Ishikawa (cell line): ENCODE measurements around the gene CTNNA3.

Experiments
- CEBPB ChIP-seq: IDR thresholded peaks from 2 replicates; pipeline ENCODE4 v1.6.1; 2012
- CREB1 ChIP-seq: IDR thresholded peaks from 2 replicates; pipeline ENCODE4 v1.6.1; 2012; ENCODE audit warnings: low read depth
- EGR1 ChIP-seq: IDR thresholded peaks from 2 replicates; pipeline ENCODE4 v1.6.1; 2012
- EP300 ChIP-seq: IDR thresholded peaks from 2 replicates; pipeline ENCODE4 v1.6.1; 2012; ENCODE audit warnings: borderline replicate concordance
- FOXM1 ChIP-seq: IDR thresholded peaks from 2 replicates; pipeline ENCODE4 v1.6.1; 2012; ENCODE audit warnings: low read depth, borderline replicate concordance
- NFIC ChIP-seq: IDR thresholded peaks from 2 replicates; pipeline ENCODE4 v1.6.1; 2012
- RAD21 ChIP-seq: IDR thresholded peaks from 2 replicates; pipeline ENCODE4 v1.6.1; 2012; ENCODE audit warnings: low read depth
- TAF1 ChIP-seq: IDR thresholded peaks from 2 replicates; pipeline ENCODE4 v1.6.1; 2012; ENCODE audit warnings: low read depth, mild to moderate bottlenecking
- TCF12 ChIP-seq: IDR thresholded peaks from 2 replicates; pipeline ENCODE4 v1.6.1; 2012; ENCODE audit warnings: low read depth
- TEAD4 ChIP-seq: IDR thresholded peaks from 2 replicates; pipeline ENCODE4 v1.6.1; 2012
- YY1 ChIP-seq: IDR thresholded peaks from 2 replicates; pipeline ENCODE4 v1.6.1; 2012; ENCODE audit warnings: low read depth
- ZBTB7A ChIP-seq: IDR thresholded peaks from 2 replicates; pipeline ENCODE4 v1.6.1; 2012; ENCODE audit warnings: low read depth
- TF ChIP-seq, protein P1 (sequence below): IDR thresholded peaks from 2 replicates; pipeline ENCODE4 v1.6.1; 2012
- TF ChIP-seq, protein P2 (sequence below): IDR thresholded peaks from 2 replicates; pipeline ENCODE4 v1.6.1; 2012
- TF ChIP-seq, protein P3 (sequence below): IDR thresholded peaks from 2 replicates; pipeline ENCODE4 v1.6.1; 2012; ENCODE audit warnings: low read depth, mild to moderate bottlenecking

The CTNNA3 gene

DNA sequence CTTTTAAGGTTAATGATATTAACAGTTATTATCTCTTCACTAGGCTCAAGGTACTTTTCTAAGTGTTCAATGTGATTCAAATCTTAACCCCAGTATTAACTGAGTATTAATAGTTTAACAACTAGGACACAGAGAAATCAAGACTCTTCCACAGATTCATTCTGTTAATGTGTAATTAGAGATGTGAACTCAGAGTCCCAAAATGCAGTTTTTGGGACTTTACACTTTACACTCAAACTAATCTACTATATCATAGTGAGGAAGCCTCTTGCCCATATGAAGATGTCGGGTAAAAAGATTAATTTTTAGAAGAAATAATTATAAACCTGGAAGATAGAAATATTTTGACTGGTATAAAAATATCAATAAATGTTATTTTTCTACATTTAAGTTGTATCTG is 1414.7 kb downstream of the CTNNA3 start:
- TF ChIP-seq YY1 (no peak), NFIC (no peak), TCF12 (no peak), FOXM1 (no peak), EP300 (no peak), EGR1 (no peak)
- TF ChIP-seq, protein P1, sequence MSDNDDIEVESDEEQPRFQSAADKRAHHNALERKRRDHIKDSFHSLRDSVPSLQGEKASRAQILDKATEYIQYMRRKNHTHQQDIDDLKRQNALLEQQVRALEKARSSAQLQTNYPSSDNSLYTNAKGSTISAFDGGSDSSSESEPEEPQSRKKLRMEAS: no peak
- TF ChIP-seq, protein P2, sequence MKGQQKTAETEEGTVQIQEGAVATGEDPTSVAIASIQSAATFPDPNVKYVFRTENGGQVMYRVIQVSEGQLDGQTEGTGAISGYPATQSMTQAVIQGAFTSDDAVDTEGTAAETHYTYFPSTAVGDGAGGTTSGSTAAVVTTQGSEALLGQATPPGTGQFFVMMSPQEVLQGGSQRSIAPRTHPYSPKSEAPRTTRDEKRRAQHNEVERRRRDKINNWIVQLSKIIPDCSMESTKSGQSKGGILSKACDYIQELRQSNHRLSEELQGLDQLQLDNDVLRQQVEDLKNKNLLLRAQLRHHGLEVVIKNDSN: no peak

DNA sequence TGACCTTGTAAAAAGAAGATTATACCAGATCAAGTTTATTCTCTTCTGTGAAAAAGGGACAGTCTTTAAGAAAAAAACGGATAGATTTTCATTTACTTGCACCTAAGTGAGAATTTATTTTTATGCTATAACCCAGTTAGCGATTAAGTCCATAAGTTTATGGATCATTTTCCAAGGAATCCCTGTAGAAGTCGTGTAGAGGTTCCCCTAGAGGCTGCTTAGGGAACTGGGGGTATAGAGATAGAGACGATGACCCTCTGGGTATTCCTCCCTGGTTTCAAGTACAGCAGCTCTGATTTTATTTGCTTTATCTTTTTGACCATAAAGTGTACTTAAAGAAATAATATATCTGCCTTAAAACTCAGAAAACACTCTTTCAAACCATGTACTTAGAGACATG is 1418.5 kb downstream of the CTNNA3 start:
- no peak for TF ChIP-seq TAF1
- TF ChIP-seq EGR1: no peak
- no peak for TF ChIP-seq CREB1
- TF ChIP-seq TEAD4: no peak
- TF ChIP-seq YY1: no peak
- TF ChIP-seq EP300: no peak
- TF ChIP-seq, protein P2: no peak
- TF ChIP-seq RAD21: no peak
- TF ChIP-seq TCF12: no peak
- no peak for TF ChIP-seq CEBPB
- TF ChIP-seq FOXM1: no peak
- TF ChIP-seq NFIC: no peak
- TF ChIP-seq, protein P1: no peak

DNA sequence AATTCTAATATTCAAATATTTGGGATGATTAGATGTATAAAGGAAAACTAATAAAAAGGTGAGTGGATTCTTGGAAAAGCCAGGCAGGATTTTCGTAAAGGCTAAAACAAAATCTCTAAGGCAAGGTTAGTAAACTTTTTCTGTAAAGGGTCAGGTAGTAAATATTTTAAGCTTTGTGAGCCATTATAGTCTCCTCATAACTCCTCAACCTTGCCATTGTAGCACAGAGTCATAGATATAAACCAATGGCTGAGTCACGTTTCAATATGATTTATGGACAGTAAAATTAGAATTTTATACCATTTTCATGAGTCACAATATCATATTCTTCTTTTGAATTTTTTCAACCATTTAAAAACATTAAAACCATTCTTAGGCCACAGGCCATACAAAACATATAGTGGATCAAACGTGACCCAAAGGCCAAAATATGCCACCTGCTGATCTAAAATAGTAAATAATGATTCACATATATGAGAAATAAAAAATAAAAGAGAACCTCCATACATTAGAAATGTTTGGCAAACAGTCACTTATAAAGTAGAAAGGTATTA is 1422.0 kb downstream of the CTNNA3 start:
- no peak for TF ChIP-seq RAD21

DNA sequence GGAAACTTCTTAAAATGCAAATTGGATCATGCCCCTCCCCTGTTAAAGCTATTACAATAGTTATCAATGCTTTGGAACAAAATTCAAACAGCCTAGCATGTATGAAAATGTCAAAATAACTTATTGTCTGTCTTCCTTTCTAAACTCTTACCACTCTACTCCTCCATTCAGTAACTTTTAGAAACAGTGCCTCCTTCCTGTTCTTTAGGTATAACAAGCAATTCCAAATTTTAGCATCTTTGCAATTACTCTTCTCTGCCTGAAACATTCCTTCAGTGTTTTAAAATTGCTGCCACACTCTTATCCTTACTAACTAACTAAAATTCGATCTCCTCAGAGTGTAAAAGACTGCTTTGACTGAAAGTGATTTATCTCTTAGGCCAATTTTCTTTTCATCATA is 1430.6 kb downstream of the CTNNA3 start:
- TF ChIP-seq ZBTB7A (no peak), EGR1 (no peak), CREB1 (no peak), TAF1 (no peak), RAD21 (no peak), FOXM1 (no peak), EP300 (no peak), CEBPB (no peak), TEAD4 (no peak)
- TF ChIP-seq, protein P3, sequence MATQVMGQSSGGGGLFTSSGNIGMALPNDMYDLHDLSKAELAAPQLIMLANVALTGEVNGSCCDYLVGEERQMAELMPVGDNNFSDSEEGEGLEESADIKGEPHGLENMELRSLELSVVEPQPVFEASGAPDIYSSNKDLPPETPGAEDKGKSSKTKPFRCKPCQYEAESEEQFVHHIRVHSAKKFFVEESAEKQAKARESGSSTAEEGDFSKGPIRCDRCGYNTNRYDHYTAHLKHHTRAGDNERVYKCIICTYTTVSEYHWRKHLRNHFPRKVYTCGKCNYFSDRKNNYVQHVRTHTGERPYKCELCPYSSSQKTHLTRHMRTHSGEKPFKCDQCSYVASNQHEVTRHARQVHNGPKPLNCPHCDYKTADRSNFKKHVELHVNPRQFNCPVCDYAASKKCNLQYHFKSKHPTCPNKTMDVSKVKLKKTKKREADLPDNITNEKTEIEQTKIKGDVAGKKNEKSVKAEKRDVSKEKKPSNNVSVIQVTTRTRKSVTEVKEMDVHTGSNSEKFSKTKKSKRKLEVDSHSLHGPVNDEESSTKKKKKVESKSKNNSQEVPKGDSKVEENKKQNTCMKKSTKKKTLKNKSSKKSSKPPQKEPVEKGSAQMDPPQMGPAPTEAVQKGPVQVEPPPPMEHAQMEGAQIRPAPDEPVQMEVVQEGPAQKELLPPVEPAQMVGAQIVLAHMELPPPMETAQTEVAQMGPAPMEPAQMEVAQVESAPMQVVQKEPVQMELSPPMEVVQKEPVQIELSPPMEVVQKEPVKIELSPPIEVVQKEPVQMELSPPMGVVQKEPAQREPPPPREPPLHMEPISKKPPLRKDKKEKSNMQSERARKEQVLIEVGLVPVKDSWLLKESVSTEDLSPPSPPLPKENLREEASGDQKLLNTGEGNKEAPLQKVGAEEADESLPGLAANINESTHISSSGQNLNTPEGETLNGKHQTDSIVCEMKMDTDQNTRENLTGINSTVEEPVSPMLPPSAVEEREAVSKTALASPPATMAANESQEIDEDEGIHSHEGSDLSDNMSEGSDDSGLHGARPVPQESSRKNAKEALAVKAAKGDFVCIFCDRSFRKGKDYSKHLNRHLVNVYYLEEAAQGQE: no peak

DNA sequence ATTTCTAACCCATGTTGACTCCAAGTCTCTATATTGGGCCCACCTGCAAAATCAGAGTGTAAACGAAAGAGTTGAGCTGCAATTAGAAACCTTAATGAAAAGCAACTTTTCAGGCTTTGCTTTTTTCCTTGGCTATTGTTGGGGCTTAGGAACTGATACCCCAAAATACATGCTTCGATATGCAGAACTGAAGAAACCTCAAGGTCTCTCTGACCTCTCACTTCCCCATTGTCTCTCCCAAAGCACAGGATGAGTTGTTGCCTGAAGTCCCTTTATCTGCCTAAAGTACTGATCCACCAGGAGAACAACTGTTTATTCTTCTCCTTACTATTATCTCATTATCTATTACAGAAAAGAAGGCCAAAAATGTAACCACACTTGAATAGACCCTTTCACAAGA is 1436.2 kb downstream of the CTNNA3 start:
- TF ChIP-seq ZBTB7A: no peak
- TF ChIP-seq, protein P3: no peak
- no peak for TF ChIP-seq TAF1
- TF ChIP-seq FOXM1: no peak
- no peak for TF ChIP-seq YY1
- TF ChIP-seq CREB1: no peak
- TF ChIP-seq RAD21: no peak
- TF ChIP-seq EGR1: no peak
- no peak for TF ChIP-seq TCF12
- TF ChIP-seq, protein P1: no peak
- no peak for TF ChIP-seq CEBPB
- TF ChIP-seq, protein P2: no peak
- no peak for TF ChIP-seq EP300
- no peak for TF ChIP-seq TEAD4
- TF ChIP-seq NFIC: no peak

DNA sequence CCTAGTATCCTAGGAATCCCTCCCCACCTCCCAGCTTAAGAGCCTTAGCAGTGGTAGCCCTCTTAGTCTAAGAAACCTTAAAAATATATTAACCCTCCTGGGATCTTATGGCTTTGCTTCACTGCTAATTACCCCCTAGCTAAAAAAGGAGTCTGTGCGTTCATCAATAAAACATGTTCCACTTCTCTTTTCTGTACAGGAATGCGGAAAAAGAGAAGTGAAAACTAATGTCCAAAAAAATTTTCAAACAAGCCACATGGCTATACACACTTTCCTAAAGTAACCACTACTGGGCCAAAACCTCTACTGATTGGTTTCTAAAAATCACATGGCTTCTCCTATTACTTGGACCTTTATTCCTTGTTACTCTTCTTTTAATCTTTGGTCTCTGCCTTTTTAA is 1437.3 kb downstream of the CTNNA3 start:
- TF ChIP-seq TEAD4 (no peak), CREB1 (no peak), TCF12 (no peak), TAF1 (no peak), NFIC (no peak), RAD21 (no peak), YY1 (no peak), EGR1 (no peak), ZBTB7A (no peak), FOXM1 (no peak), CEBPB (no peak), EP300 (no peak)
- TF ChIP-seq, protein P2: no peak
- TF ChIP-seq, protein P1: no peak
- TF ChIP-seq, protein P3: no peak
